ENCODE measurements around the gene CCM2.

DNA sequence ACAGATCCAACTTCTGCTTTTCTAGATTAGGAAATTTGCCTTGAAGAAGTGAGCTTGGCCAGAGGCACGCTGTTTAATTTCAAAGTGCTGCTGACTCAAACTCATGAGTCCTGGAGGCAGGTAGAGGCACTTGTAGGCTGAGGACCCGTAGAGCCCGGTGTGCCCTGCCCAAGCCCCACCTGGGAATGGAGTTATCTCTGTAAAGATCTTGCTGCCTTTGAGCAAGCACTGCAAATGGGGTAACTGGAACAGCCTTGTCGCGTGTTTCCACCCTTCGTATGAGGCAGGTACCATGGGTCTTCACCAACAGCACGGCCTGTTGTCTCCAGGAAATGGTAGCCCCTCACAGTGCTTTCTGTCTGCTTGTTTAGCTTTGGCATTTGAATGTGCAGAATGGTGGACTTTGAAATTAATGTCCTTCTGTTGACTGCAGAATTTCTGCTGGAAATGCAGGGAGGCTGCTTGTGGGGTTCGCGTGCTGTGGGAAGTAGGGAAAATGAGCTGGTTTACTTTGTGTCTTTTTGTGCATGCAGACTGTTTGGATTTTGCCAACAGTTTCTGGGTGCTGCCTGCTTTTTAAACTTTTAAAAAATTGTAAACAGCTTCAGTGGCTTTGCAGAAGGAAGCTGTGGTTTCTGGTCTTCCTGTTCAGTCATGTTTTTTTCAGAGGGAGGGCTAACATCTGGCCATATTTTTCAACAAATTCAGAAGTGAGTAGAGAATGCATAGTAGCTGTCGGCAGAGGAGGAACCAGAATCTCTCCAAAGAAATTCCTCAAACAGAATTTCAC, 27.2 kb downstream of the CCM2 start:
- TF ChIP-seq POLR2AphosphoS5 (IDR thresholded peaks at IDR 0.05) (no peak), POLR2A (IDR thresholded peaks at IDR 0.05) (no peak)
- TF ChIP-seq, protein P1, sequence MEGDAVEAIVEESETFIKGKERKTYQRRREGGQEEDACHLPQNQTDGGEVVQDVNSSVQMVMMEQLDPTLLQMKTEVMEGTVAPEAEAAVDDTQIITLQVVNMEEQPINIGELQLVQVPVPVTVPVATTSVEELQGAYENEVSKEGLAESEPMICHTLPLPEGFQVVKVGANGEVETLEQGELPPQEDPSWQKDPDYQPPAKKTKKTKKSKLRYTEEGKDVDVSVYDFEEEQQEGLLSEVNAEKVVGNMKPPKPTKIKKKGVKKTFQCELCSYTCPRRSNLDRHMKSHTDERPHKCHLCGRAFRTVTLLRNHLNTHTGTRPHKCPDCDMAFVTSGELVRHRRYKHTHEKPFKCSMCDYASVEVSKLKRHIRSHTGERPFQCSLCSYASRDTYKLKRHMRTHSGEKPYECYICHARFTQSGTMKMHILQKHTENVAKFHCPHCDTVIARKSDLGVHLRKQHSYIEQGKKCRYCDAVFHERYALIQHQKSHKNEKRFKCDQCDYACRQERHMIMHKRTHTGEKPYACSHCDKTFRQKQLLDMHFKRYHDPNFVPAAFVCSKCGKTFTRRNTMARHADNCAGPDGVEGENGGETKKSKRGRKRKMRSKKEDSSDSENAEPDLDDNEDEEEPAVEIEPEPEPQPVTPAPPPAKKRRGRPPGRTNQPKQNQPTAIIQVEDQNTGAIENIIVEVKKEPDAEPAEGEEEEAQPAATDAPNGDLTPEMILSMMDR (IDR thresholded peaks at IDR 0.05), result no peak
